Keratinocyte (primary cell): ENCODE results near the gene BICD1. TPM values are rescaled to one million over a fixed set of nuclear protein-coding genes. Genes with fewer than 3 reads are reported as not detected.

Experiments
- DNase-seq: peaks from one replicate; pipeline ENCODE4 v3.0.0-alpha.2; 2011; ENCODE audit warnings: low read depth, missing footprints, low spot score
- FAIRE-seq: peaks from 2 replicates; lab custom pipeline; 2011; peaks lifted over from hg19 to GRCh38; lab: Jason Lieb, UNC
- H2AFZ ChIP-seq: 2 replicates; pipeline ENCODE4 v1.6.0; 2012; ENCODE audit warnings: low read length, control low read depth, inconsistent platforms; ENCODE audit not compliant: control insufficient read depth
- H3K27ac ChIP-seq: 2 replicates; pipeline ENCODE4 v1.5.1; 2011; ENCODE audit warnings: low read length; ENCODE audit not compliant: control insufficient read depth, insufficient read depth
- H3K27me3 ChIP-seq: 3 replicates; pipeline ENCODE4 v1.6.0; 2011; ENCODE audit warnings: low read length; ENCODE audit not compliant: control insufficient read depth, insufficient read depth; ENCODE audit errors: extremely low read depth
- H3K36me3 ChIP-seq, 2 experiments: 2 replicates in 1 of 2; 3 replicates in 1 of 2; pipeline ENCODE4 v1.5.1; 2011; ENCODE audit warnings: low read length in 2 of 2, mild to moderate bottlenecking in 1 of 2; ENCODE audit not compliant: control insufficient read depth in 2 of 2, insufficient read depth in 2 of 2; ENCODE audit errors: extremely low read depth in 1 of 2
- H3K4me1 ChIP-seq: 3 replicates; pipeline ENCODE4 v1.5.1; 2011; ENCODE audit warnings: low read length; ENCODE audit not compliant: control insufficient read depth, insufficient read depth; ENCODE audit errors: extremely low read depth
- H3K4me2 ChIP-seq: 3 replicates; pipeline ENCODE4 v1.6.0; 2011; ENCODE audit warnings: low read depth, low read length; ENCODE audit not compliant: control insufficient read depth, insufficient read depth; ENCODE audit errors: extremely low read depth
- H3K4me3 ChIP-seq, 3 experiments: fragments of 200-600 bp in 1 of 3; sonication (generic) in 1 of 3; 2 replicates in 2 of 3; 3 replicates in 1 of 3; pipeline ENCODE4 v1.5.1; 2011 to 2016; ENCODE audit warnings: low read length in 3 of 3, mild to moderate bottlenecking in 3 of 3, control low read depth in 2 of 3, inconsistent platforms in 1 of 3, low read depth in 1 of 3, mixed read lengths in 1 of 3, mixed run types in 1 of 3, moderate library complexity in 1 of 3; ENCODE audit not compliant: control insufficient read depth in 2 of 3, insufficient read depth in 2 of 3; ENCODE audit errors: extremely low read depth in 1 of 3
- H3K79me2 ChIP-seq: 2 replicates; pipeline ENCODE4 v1.6.0; 2012; ENCODE audit warnings: low read length; ENCODE audit not compliant: control insufficient read depth, insufficient read depth
- H3K9ac ChIP-seq: 3 replicates; pipeline ENCODE4 v1.6.0; 2011; ENCODE audit warnings: low read length; ENCODE audit not compliant: control insufficient read depth, insufficient read depth; ENCODE audit errors: extremely low read depth
- H3K9me1 ChIP-seq: 3 replicates; pipeline ENCODE4 v1.6.0; 2011; ENCODE audit warnings: low read length; ENCODE audit not compliant: control insufficient read depth, insufficient read depth; ENCODE audit errors: extremely low read depth
- H3K9me3 ChIP-seq: 2 replicates; pipeline ENCODE4 v1.5.1; 2012; ENCODE audit warnings: low read depth, low read length; ENCODE audit not compliant: control insufficient read depth
- H4K20me1 ChIP-seq: 3 replicates; pipeline ENCODE4 v1.6.0; 2011; ENCODE audit warnings: low read length; ENCODE audit not compliant: control insufficient read depth, insufficient read depth; ENCODE audit errors: extremely low read depth
- CTCF ChIP-seq, 3 experiments: IDR thresholded peaks in 1 of 3; conservative IDR thresholded peaks in 1 of 3; optimal IDR thresholded peaks in 1 of 3; 2 replicates in 2 of 3; 3 replicates in 1 of 3; pipeline versions ENCODE3 to v1.5.1; 2011; ENCODE audit warnings: low read length in 3 of 3, mild to moderate bottlenecking in 3 of 3, moderate library complexity in 2 of 3, control low read depth in 1 of 3, inconsistent platforms in 1 of 3; ENCODE audit not compliant: insufficient read depth in 2 of 3; ENCODE audit errors: extremely low read depth in 1 of 3
- EZH2 ChIP-seq: IDR thresholded peaks from one replicate; pipeline ENCODE4 v1.6.1; 2012; ENCODE audit warnings: inconsistent platforms, mild to moderate bottlenecking, low read length, moderate library complexity
- dilution Hi-C: fragments of 300-500 bp; cut with MboI; formaldehyde crosslinking; loops from one replicate; pipeline ENCODE4 v1.7.0; 2020; ENCODE audit warnings: low sequenced_read_pairs; ENCODE audit not compliant: extremely low pct_ligation_motif_present
- polyA plus RNA-seq, 5 experiments: library from polyadenylated mRNA; depleted of rRNA in 3 of 5; stranded (reverse) in 3 of 5; stranded (forward) in 1 of 5; unstranded in 1 of 5; fragments of >200 nt; gene quantifications; 1 replicate in 1 of 5; 2 replicates in 3 of 5; 3 replicates in 1 of 5; pipeline versions ENCODE4 v1.2.1 to v1.2.3, GENCODE V29; 2011 to 2012; ENCODE audit warnings: missing spikeins in 2 of 5, low read depth in 1 of 5, low replicate concordance in 1 of 5

Gene BICD1
- polyA plus RNA-seq, 1 donor (not counting 4 experiments of a cell fraction or from before 2014, with no cell fraction given), result 10.2 TPM

GRCh38 chr12:32126720-32127119, 20.1 kb downstream of the BICD1 start:
- Histone ChIP-seq H3K79me2 (peaks cover 12% of the 10 kb centered on the region), H3K9ac (no peak overlapping the region), H2AFZ (no peak overlapping the region), H3K9me3 (no peaks in the 10 kb centered on the region), H3K4me1 (peaks cover 3% of the 10 kb centered on the region), H3K27me3 (no peaks in the 10 kb centered on the region), H3K27ac (no peak overlapping the region), H3K9me1 (no peaks in the 10 kb centered on the region), H4K20me1 (no peaks in the 10 kb centered on the region), H3K36me3 (no peaks in the 10 kb centered on the region), H3K4me2 (no peak overlapping the region), H3K4me3 (no peak overlapping the region)
- dilution Hi-C loops, result no loop called here
- TF ChIP-seq CTCF (optimal IDR thresholded peaks at IDR 0.05 in 1 of 3, IDR thresholded peaks at IDR 0.05 in 1 of 3, conservative IDR thresholded peaks at IDR 0.05 in 1 of 3; ENCODE audit: extremely low read depth in 1 of 3, insufficient read depth in 2 of 3, low read length in 3 of 3) (no peak), EZH2 (no peak)
- DNase-seq (no peak), FAIRE-seq (no peak)

GRCh38 chr12:32131666-32132065, 25.0 kb downstream of the BICD1 start:
- Histone ChIP-seq H3K9me3 (no peaks in the 10 kb centered on the region), H3K4me1 (peaks cover 7% of the 10 kb centered on the region), H3K36me3 (no peaks in the 10 kb centered on the region), H3K4me3 (no peak overlapping the region), H3K4me2 (no peak overlapping the region), H2AFZ (no peak overlapping the region), H3K79me2 (peaks cover 6% of the 10 kb centered on the region), H3K27ac (no peak overlapping the region), H3K27me3 (no peaks in the 10 kb centered on the region), H3K9ac (no peak overlapping the region), H4K20me1 (no peaks in the 10 kb centered on the region), H3K9me1 (no peaks in the 10 kb centered on the region)
- no peak for TF ChIP-seq EZH2
- no peak for TF ChIP-seq CTCF (optimal IDR thresholded peaks at IDR 0.05 in 1 of 3, IDR thresholded peaks at IDR 0.05 in 1 of 3, conservative IDR thresholded peaks at IDR 0.05 in 1 of 3; ENCODE audit: extremely low read depth in 1 of 3, insufficient read depth in 2 of 3, low read length in 3 of 3)
- dilution Hi-C loops, result no loop called here
- FAIRE-seq (no peak), DNase-seq (no peak)
